Left forelimb (tissue), 1 donor: Measurements from ENCODE around the gene MALRD1.

Source experiments
- DNase-seq: peaks from one replicate; pipeline ENCODE4 v3.0.0-alpha.2; 2018; ENCODE audit warnings: low spot score

MALRD1 gene

GRCh38 chr10:19652750-19653149, 604.1 kb downstream of the MALRD1 start:
- DNase-seq = no peak

GRCh38 chr10:19653931-19654330, 605.3 kb downstream of the MALRD1 start:
- DNase-seq = no peak

- DNase-seq = no peak
Observed at GRCh38 chr10:19654576-19654975, 606.0 kb downstream of the MALRD1 start.

- no peak for DNase-seq
Observed at GRCh38 chr10:19656420-19657042, 607.9 kb downstream of the MALRD1 start.

- no peak for DNase-seq
Observed at GRCh38 chr10:19658131-19658530, 609.5 kb downstream of the MALRD1 start.

- DNase-seq = no peak
Observed at GRCh38 chr10:19658622-19659233, 610.1 kb downstream of the MALRD1 start.

GRCh38 chr10:19659920-19660655, 611.5 kb downstream of the MALRD1 start:
- no peak for DNase-seq

- DNase-seq = no peak
Observed at GRCh38 chr10:19663344-19663743, 614.7 kb downstream of the MALRD1 start.

- no peak for DNase-seq
Observed at GRCh38 chr10:19668116-19668515, 619.5 kb downstream of the MALRD1 start.

GRCh38 chr10:19676063-19676462, 627.5 kb downstream of the MALRD1 start:
- no peak for DNase-seq

- DNase-seq = no peak
Observed at GRCh38 chr10:19683356-19683755, 634.8 kb downstream of the MALRD1 start.

- no peak for DNase-seq
Observed at GRCh38 chr10:19683960-19684359, 635.4 kb downstream of the MALRD1 start.

GRCh38 chr10:19688344-19688743, 639.7 kb downstream of the MALRD1 start:
- no peak for DNase-seq

GRCh38 chr10:19689231-19689630, 640.6 kb downstream of the MALRD1 start:
- DNase-seq = no peak

- DNase-seq = no peak
Observed at GRCh38 chr10:19699299-19699698, 650.7 kb downstream of the MALRD1 start.

- no peak for DNase-seq
Observed at GRCh38 chr10:19701427-19702052, 652.9 kb downstream of the MALRD1 start.

GRCh38 chr10:19702215-19702614, 653.6 kb downstream of the MALRD1 start:
- no peak for DNase-seq

GRCh38 chr10:19704544-19704943, 655.9 kb downstream of the MALRD1 start:
- no peak for DNase-seq

GRCh38 chr10:19705250-19705649, 656.6 kb downstream of the MALRD1 start:
- no peak for DNase-seq

GRCh38 chr10:19706904-19707303, 658.3 kb downstream of the MALRD1 start:
- no peak for DNase-seq

- DNase-seq = no peak
Observed at GRCh38 chr10:19707376-19707775, 658.8 kb downstream of the MALRD1 start.

- no peak for DNase-seq
Observed at GRCh38 chr10:19708031-19708430, 659.4 kb downstream of the MALRD1 start.

GRCh38 chr10:19710600-19710999, 662.0 kb downstream of the MALRD1 start:
- DNase-seq = no peak
